ENCODE data around the gene ARHGEF37. TPM values are rescaled to one million over a fixed set of nuclear protein-coding genes. Genes with fewer than 3 reads are reported as not detected.

ARHGEF37 gene
- total and polyA plus RNA-seq, 9 of the 15 experiments (the other 6 are each of a cell fraction or from before 2014, with no cell fraction given): 0.01 to 0.27 (median 0.05) TPM

DNA sequence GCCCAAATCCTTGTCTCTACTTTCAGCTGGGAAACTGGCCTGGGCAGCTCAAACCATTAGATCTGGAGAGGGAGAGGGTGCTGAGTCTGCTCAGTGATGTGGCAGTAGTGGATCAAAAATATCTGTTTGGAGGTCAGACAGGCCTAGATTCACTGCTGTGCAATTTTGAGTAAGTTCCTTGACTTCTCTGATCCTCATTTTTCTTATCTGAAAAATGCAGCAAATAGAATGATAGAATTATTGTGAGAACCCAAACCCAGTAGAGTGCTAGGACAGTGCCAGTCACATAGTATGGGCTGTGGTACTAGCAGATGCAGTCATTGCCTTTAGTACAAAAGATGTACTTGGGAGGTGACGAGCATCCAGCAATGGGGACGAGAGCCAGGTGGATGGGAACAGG lies 50.2 kb downstream of the ARHGEF37 start:
- FAIRE-seq: no peak
- Histone ChIP-seq H3K4me1 (replicated peaks in 1 of 2; ENCODE audit: control insufficient read depth in 2 of 2, insufficient read depth in 2 of 2, low read length in 2 of 2) (peaks cover 23 to 26% of the 10 kb centered on the region in 2 experiments), H2AFZ (ENCODE audit: low read depth, low read length) (peak overlapping the region; percentile 81), H3K27ac (ENCODE audit: extremely low read depth, low read depth, low read length) (peak overlapping the region; percentile 78; the same call in 2 of the 3 replicates), H3K9me3 (replicated peaks; ENCODE audit: control insufficient read depth, insufficient read depth, low read depth, low read length) (no peaks in the 10 kb centered on the region), H3K4me2 (ENCODE audit: insufficient read depth, low read length) (peak overlapping the region; percentile 69; the same call in 1 of the 2 replicates), H3K4me3 (no peak overlapping the region), H3K9ac (ENCODE audit: insufficient read depth in 1 of 2, low read depth in 2 of 2, low read length in 2 of 2) (peak overlapping the region; percentile 52 to 80; a peak in 2 of 4 replicates), H3K27me3 (ENCODE audit: control insufficient read depth in 2 of 2, insufficient read depth in 2 of 2, low read length in 2 of 2) (no peaks in the 10 kb centered on the region), H3K36me3 (ENCODE audit: control insufficient read depth, insufficient read depth, low read length) (no peaks in the 10 kb centered on the region), H3K79me2 (ENCODE audit: control insufficient read depth, insufficient read depth, low read length) (no peaks in the 10 kb centered on the region), H3K9me1 (ENCODE audit: control insufficient read depth, insufficient read depth, low read length) (no peaks in the 10 kb centered on the region), H4K20me1 (replicated peaks; ENCODE audit: control insufficient read depth, insufficient read depth, low read length) (no peaks in the 10 kb centered on the region)
- WGBS (ENCODE audit: insufficient coverage, low coverage, missing lambda C conversion rate): 92% methylated on average over 2 of the region's 2 CpGs
- CTCF ChIA-PET (ENCODE audit: low intra/inter-chr PET ratio): no interaction called here
- no peak for DNase-seq (ENCODE audit: extremely low read depth in 1 of 4, low spot score in 3 of 4)
- TF ChIP-seq RCOR1 (IDR thresholded peaks at IDR 0.05; ENCODE audit: borderline replicate concordance in 1 of 2, low read depth in 2 of 2, low read length in 2 of 2) (peak in 1 of 2 experiments; percentile 48; a peak in 1 of 4 replicates), ZNF780A (CRISPR knock-in tag; IDR thresholded peaks at IDR 0.05) (no peak), FOXP1 (CRISPR knock-in tag; IDR thresholded peaks at IDR 0.05) (peak; percentile 27; the same call in 1 of the 2 replicates), BRD9 (IDR thresholded peaks at IDR 0.05; ENCODE audit: low read depth, partially characterized antibody) (peak; percentile 72), ZFP36 (IDR thresholded peaks at IDR 0.05; ENCODE audit: low read depth, low read length, partially characterized antibody) (peak; percentile 90), ELF1 (tag; IDR thresholded peaks at IDR 0.05) (no peak), NFIX (CRISPR knock-in tag; IDR thresholded peaks at IDR 0.05; ENCODE audit: low read depth) (no peak), CHD4 (IDR thresholded peaks at IDR 0.05; ENCODE audit: insufficient read depth, insufficient replicate concordance, low read depth, low read length, poor library complexity, severe bottlenecking) (peak; percentile 84), BCOR (IDR thresholded peaks at IDR 0.05) (peak; percentile 98), CBX1 (IDR thresholded peaks at IDR 0.05; ENCODE audit: low read depth) (peak; percentile 45; the same call in 1 of the 2 replicates), STAG1 (CRISPR knock-in tag; IDR thresholded peaks at IDR 0.05; ENCODE audit: borderline replicate concordance) (no peak), ADNP (tag; IDR thresholded peaks at IDR 0.05) (peak; percentile 85), RBM25 (IDR thresholded peaks at IDR 0.05; ENCODE audit: low read depth, low read length, severe bottlenecking) (peak; percentile 97), KDM1A (IDR thresholded peaks at IDR 0.05) (peak; percentile 80 to 92), HDAC2 (IDR thresholded peaks at IDR 0.05) (peak; percentile 93), SMARCA5 (IDR thresholded peaks at IDR 0.05) (peak; percentile 90)
- ATAC-seq: no peak
- POLR2A ChIA-PET: no interaction called here
- intact Hi-C loops (cut with micrococcal nuclease): no loop called here
- no TSS peak for BruUV-seq (replicated peaks)
- in situ Hi-C loops (cut with MboI): loop anchor here (10.0 kb wide), 1 partner anchor 583 kb away; no protein-coding TSS in a partner anchor

Data from K562 (cell line).